Osteoblast (primary cell): ENCODE results near the gene FLT1. TPM values are rescaled to one million over a fixed set of nuclear protein-coding genes. Genes with fewer than 3 reads are reported as not detected.

Experiments
- DNase-seq: peaks from one replicate; pipeline ENCODE4 v3.0.0; 2011; ENCODE audit warnings: low spot score, mixed read lengths; ENCODE audit not compliant: insufficient read length; ENCODE audit errors: missing footprints
- H2AFZ ChIP-seq: 2 replicates; pipeline ENCODE4 v1.6.0; 2011; ENCODE audit warnings: mild to moderate bottlenecking, low read length
- H3K27ac ChIP-seq: 2 replicates; pipeline ENCODE4 v1.5.1; 2011; ENCODE audit warnings: mild to moderate bottlenecking, low read depth, low read length, moderate library complexity
- H3K27me3 ChIP-seq: 2 replicates; pipeline ENCODE4 v1.6.0; 2012; ENCODE audit warnings: mild to moderate bottlenecking, control low read depth, inconsistent platforms, low read length, moderate library complexity; ENCODE audit not compliant: insufficient read depth
- H3K36me3 ChIP-seq: 2 replicates; pipeline ENCODE4 v1.5.1; 2011; ENCODE audit warnings: mild to moderate bottlenecking, low read length, control low read depth, moderate library complexity; ENCODE audit not compliant: insufficient read depth
- H3K4me1 ChIP-seq: 2 replicates; pipeline ENCODE4 v1.5.1; 2011; ENCODE audit warnings: mild to moderate bottlenecking, low read length, control low read depth, moderate library complexity; ENCODE audit not compliant: insufficient read depth
- H3K4me2 ChIP-seq: 2 replicates; pipeline ENCODE4 v1.6.0; 2011; ENCODE audit warnings: mild to moderate bottlenecking, low read length; ENCODE audit not compliant: insufficient read depth
- H3K4me3 ChIP-seq: fragments of 200-600 bp; sonication (generic); 3 replicates; pipeline ENCODE4 v1.5.1; 2012; ENCODE audit warnings: mild to moderate bottlenecking, low read length, inconsistent platforms; ENCODE audit not compliant: insufficient read depth
- H3K79me2 ChIP-seq: 2 replicates; pipeline ENCODE4 v1.6.0; 2012; ENCODE audit warnings: mild to moderate bottlenecking, low read length, control low read depth, inconsistent platforms; ENCODE audit not compliant: insufficient read depth
- H3K9me3 ChIP-seq: 2 replicates; pipeline ENCODE4 v1.5.1; 2011; ENCODE audit warnings: low read depth, low read length, control low read depth
- H4K20me1 ChIP-seq: 2 replicates; pipeline ENCODE4 v1.6.0; 2012; ENCODE audit warnings: mild to moderate bottlenecking, low read length, control low read depth; ENCODE audit not compliant: insufficient read depth
- CTCF ChIP-seq: IDR thresholded peaks from 2 replicates; pipeline ENCODE4 v1.5.1; 2011; ENCODE audit warnings: mild to moderate bottlenecking, low read depth, low read length, moderate library complexity; ENCODE audit errors: extremely low read depth
- total RNA-seq: library from RNA; depleted of rRNA; stranded (reverse); fragments of >200 nt; gene quantifications from 2 replicates; pipeline ENCODE4 v1.2.3, GENCODE V29; 2012

FLT1 gene
- total RNA-seq, 1 donor: not detected

GRCh38 chr13:28415994-28416421 is 78.9 kb downstream of the FLT1 start:
- H3K4me1 ChIP-seq: no peaks in the 10 kb centered on the region
- no peak overlapping the region for H3K4me3 ChIP-seq
- H3K4me2 ChIP-seq: no peak overlapping the region
- no peak overlapping the region for H2AFZ ChIP-seq
- DNase-seq: peak; percentile 22
- H3K79me2 ChIP-seq: no peaks in the 10 kb centered on the region
- H4K20me1 ChIP-seq: no peaks in the 10 kb centered on the region
- H3K27me3 ChIP-seq: no peaks in the 10 kb centered on the region
- H3K27ac ChIP-seq: no peak overlapping the region
- H3K36me3 ChIP-seq: no peaks in the 10 kb centered on the region
- H3K9me3 ChIP-seq: no peaks in the 10 kb centered on the region
- no peak for TF ChIP-seq CTCF

GRCh38 chr13:28413999-28414398 is 80.9 kb downstream of the FLT1 start:
- no peak overlapping the region for H3K4me2 ChIP-seq
- no peaks in the 10 kb centered on the region for H4K20me1 ChIP-seq
- no peaks in the 10 kb centered on the region for H3K4me1 ChIP-seq
- H3K27ac ChIP-seq: no peak overlapping the region
- TF ChIP-seq CTCF: no peak
- H3K79me2 ChIP-seq: no peaks in the 10 kb centered on the region
- no peak for DNase-seq
- H3K4me3 ChIP-seq: no peak overlapping the region
- H2AFZ ChIP-seq: no peak overlapping the region
- no peaks in the 10 kb centered on the region for H3K9me3 ChIP-seq
- no peaks in the 10 kb centered on the region for H3K27me3 ChIP-seq
- no peaks in the 10 kb centered on the region for H3K36me3 ChIP-seq

GRCh38 chr13:28412981-28413380 is 81.9 kb downstream of the FLT1 start:
- DNase-seq: no peak

GRCh38 chr13:28411831-28412353 is 83.0 kb downstream of the FLT1 start:
- Histone ChIP-seq H3K4me2 (no peak overlapping the region), H3K4me1 (no peaks in the 10 kb centered on the region), H3K79me2 (no peaks in the 10 kb centered on the region), H3K36me3 (no peaks in the 10 kb centered on the region), H3K4me3 (no peak overlapping the region), H4K20me1 (no peaks in the 10 kb centered on the region), H3K27me3 (no peaks in the 10 kb centered on the region), H3K9me3 (no peaks in the 10 kb centered on the region), H2AFZ (no peak overlapping the region), H3K27ac (no peak overlapping the region)
- no peak for DNase-seq
- no peak for TF ChIP-seq CTCF

More at GRCh38 chr13:28412981-28413380, 81.9 kb downstream of the FLT1 start:
- Histone ChIP-seq H4K20me1 (no peaks in the 10 kb centered on the region), H3K27me3 (no peaks in the 10 kb centered on the region), H3K9me3 (no peaks in the 10 kb centered on the region), H3K4me2 (no peak overlapping the region), H3K36me3 (no peaks in the 10 kb centered on the region), H3K27ac (no peak overlapping the region), H2AFZ (no peak overlapping the region), H3K4me3 (no peak overlapping the region), H3K4me1 (no peaks in the 10 kb centered on the region), H3K79me2 (no peaks in the 10 kb centered on the region)
- no peak for TF ChIP-seq CTCF
